HG02763 (cell line): ENCODE measurements around the gene SYNPO2.

ENCODE experiments used
- ATAC-seq: cut with Tn5 transposase; IDR thresholded peaks from one replicate; pipeline ENCODE4 v1.9.1; 2021; ENCODE audit warnings: mild to moderate bottlenecking, moderate library complexity; ENCODE audit not compliant: unreplicated experiment

Gene SYNPO2

DNA sequence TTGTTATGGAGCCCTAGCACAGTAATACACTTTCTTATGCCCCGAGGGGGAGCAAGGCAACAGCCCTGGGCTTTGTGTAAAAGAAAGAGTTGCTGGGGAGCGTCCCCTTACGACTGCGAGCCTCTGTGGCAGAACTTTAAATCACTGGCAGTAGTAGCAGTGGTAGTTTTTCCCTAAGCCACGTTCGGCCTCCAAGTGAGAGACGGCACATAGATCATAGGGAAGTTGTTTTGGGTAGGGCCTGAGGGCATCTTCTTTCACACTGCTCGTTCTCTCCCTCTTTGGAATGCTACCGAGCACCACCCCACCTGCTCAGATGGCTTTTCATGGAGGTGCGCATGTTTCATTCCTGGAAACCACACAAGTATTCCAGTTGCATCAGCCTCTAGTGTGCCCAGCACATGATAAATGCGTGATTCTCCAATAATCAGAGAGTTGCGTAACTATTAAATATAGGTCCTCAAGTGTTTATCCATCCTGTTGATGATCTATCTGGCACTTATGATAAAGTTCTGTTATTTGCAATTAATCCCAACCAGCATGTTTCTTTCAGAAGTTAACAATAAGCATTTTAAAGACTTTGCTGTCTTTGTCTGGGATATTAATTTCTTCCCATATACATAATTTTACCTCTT, 7.0 kb upstream of the SYNPO2 start:
- no peak for ATAC-seq

GRCh38 chr4:118883861-118884260, 4.8 kb upstream of the SYNPO2 start:
- ATAC-seq = no peak

DNA sequence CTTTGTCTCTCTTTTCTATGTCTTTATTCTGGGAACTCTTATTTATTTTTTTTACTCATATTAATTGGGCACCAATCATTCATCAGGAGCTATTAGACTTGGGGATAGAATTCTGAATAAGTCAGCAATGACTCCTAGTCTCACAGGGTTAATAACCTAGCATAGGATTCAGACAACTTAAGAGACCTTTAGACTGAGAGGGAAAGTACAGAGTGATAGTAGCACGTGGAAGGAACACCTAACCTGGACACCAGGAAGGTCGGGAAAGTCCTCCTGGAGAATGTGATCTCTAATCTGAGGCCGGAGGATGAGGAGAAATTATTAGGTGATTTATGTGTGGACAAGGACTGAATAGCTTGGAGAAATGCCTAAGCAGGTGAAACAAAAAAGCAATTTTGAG, 3.9 kb upstream of the SYNPO2 start:
- no peak for ATAC-seq

DNA sequence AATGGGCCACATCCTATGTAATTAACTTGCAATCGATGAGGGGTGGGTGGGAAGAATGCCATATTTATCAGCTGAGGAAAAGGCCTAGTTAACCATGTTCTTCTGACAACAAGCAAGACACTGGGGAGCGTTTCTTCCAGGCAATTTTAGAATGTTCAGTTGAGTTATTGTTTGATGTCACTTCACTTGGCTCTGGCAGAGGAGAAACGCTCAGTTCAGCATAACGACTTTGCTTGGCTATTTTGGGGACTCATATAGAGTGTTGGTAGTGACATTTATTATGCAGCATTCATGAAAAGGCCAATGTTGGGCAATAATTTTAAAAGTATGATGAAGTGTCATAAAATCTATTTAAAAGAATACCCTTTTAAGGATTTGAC, 648 bp downstream of the SYNPO2 start:
- ATAC-seq = no peak

DNA sequence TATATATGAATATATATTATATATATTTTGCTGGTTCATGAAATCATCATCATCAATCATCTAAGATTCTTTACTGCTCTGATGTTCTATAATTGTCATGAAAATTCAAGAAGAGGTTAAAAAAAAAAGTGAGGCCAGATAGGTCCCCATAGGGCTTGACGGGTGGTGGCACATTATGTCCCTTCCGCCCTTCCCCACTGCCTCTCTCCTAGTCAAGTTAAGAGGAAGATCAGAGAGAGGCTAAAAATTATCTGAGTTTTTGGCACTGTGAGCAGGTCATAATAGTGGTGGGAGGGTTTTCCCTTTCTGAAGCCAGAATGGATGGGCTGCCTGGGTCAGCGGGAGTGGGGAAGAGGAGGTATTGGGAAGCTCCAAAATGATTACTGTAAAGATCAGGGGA, 5.4 kb downstream of the SYNPO2 start:
- ATAC-seq = no peak

GRCh38 chr4:118898221-118898620, 9.6 kb downstream of the SYNPO2 start:
- ATAC-seq = no peak

GRCh38 chr4:118898684-118899138, 10.1 kb downstream of the SYNPO2 start:
- ATAC-seq = no peak

DNA sequence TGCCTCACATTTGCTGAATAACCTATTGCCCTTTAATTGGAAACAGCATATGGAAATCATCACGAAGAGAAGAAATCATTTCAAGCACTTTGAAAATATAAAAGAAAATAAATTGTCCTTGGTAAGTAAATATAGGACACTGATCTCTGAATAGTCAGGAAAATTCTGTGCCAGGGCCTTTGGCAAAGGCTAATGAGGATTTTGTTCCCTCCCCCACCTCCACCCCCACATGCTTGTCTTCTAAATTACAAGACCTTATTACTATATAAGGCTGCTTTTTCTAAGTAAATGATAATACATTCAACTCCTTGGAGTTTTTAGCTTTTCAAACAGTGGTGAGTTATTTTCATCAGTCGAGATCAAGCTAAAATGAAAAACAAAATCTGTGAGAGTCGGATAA, 15.8 kb downstream of the SYNPO2 start:
- ATAC-seq = no peak

GRCh38 chr4:118904935-118905334, 16.3 kb downstream of the SYNPO2 start:
- no peak for ATAC-seq

DNA sequence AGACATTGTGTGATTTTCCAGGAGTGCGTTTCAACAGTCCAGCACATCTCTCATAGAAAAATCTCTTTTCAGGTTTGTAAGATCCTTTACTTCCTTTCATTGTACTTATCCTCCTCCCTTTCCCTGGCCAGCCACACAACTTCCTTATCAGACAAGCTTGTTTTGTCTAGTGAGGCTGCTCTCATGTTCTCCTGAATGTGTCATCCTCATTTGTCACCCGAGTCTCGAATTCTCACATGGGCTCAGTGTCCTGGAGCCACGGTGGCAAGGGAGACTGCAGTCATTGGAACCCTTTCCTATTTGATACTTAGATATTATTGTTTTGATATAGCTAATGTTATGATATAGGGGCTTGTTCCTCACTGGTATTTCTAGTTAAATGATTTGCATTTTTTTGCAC, 16.9 kb downstream of the SYNPO2 start:
- no peak for ATAC-seq

- no peak for ATAC-seq
Measured at GRCh38 chr4:118909173-118909956, 20.7 kb downstream of the SYNPO2 start.

GRCh38 chr4:118910221-118910620, 21.6 kb downstream of the SYNPO2 start:
- no peak for ATAC-seq

GRCh38 chr4:118911238-118911703, 22.6 kb downstream of the SYNPO2 start:
- no peak for ATAC-seq

DNA sequence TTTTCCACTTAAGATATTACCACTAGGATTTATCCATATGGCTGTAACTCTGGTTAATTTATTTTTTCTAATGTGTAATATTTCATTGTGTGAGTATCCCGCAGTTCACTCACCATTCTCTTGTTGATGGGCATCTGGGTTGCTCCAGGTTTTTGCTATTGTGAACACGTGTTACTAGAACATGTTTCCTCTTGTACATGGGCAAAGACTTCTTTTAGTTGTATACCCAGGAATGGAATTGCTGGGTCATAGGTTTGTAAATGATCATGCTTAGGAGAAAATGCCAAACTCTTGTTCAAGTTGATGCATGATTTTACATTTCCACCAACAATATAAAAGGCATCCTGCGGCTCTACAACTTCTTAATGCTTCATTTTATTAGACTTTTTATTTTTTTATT, 26.8 kb downstream of the SYNPO2 start:
- no peak for ATAC-seq

DNA sequence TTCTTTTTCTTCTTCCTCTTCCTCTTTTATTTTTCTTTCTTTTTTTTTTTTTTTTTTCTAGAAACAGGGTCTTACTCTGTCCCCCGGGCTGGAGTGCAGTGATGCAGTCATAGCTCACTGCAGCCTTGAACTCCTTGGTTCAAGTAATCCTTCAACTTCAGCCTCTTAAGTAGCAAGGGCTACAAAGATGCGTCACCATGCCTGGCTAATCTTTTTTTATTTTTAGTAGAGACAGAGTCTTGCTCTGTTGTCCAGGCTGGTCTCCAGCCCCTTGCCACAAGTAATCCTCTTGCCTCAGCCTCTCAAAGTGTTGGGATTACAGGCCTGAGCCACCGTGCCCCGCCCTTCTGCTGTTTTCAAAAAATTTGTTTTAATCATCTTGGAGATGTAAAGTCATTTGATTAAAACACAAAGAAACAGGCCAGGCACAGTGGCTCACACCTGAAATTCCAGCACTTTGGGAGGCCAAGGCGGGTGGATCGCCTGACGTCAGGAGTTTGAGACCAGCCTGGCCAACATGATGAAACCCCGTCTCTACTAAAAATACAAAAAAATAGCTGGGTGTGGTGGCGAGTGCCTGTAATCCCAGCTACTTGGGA, 28.1 kb downstream of the SYNPO2 start:
- no peak for ATAC-seq

DNA sequence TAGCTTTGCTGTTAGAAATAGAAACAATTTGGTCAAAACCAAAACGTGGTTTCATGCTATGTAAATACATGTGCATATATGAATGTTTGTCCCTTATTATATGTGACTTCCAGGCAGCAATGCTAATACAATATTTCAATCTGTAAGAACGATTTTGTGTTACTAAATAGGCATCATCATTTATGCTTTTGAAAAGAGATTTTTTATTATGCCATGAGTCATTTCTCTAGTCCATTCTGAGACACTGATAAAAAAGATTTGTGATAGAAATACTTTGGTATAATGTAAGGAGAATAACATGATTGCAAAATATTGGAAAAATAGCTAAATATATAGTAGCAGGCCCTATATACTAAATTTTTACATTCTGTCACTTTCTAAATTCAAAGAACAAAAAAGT, 28.9 kb downstream of the SYNPO2 start:
- no peak for ATAC-seq

DNA sequence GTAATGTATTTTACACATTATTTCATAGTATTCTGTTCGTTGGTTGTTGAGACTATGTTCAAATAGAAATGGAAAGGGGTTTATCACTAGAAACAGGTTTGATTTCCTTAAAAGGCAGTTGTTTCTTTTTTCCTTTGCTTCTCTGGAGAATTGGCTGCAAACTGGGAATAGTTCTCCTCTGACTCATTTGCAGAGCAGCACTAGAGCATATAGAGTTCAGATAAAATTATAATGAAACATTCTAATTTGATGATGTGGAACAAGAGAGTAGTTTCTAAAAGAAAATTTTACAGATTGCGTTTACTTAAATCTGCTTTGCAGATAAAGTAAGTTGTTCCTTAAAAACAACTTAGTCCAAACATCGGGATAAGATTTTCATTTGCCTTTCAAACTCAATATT, 29.7 kb downstream of the SYNPO2 start:
- ATAC-seq = no peak

DNA sequence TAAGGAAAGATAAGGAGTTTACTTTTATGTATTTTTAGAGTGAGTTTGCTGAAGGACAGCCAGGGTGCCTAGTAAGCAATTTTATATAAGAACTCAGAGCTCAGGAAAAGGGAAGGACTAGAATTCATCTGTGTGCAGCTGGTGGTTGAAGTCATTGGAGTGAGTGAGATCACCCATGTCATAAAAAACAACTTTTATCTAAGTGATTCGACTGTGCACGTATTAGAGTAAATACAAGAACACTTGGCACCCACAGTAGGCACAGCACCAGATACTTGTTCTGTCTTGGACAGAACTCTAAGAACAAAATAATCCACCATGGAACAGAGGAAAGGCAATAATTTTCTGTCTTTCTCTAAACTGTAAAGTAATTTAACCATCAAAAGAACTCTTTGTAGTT, 31.6 kb downstream of the SYNPO2 start:
- ATAC-seq = no peak

GRCh38 chr4:118921786-118922185, 33.1 kb downstream of the SYNPO2 start:
- ATAC-seq = no peak

GRCh38 chr4:118923891-118924290, 35.2 kb downstream of the SYNPO2 start:
- ATAC-seq = no peak

GRCh38 chr4:118927974-118928373, 39.3 kb downstream of the SYNPO2 start:
- ATAC-seq = no peak

- no peak for ATAC-seq
Measured at GRCh38 chr4:118930255-118930654, 41.6 kb downstream of the SYNPO2 start.
